ENCODE results near the gene ICAM2.

- TF ChIP-seq ARNTL (CRISPR knock-in tag; IDR thresholded peaks at IDR 0.05; ENCODE audit: borderline replicate concordance, low read depth) (no peak), BACH2 (CRISPR knock-in tag; IDR thresholded peaks at IDR 0.05; ENCODE audit: borderline replicate concordance) (no peak), PATZ1 (CRISPR knock-in tag; IDR thresholded peaks at IDR 0.05; ENCODE audit: borderline replicate concordance) (no peak), POU6F1 (CRISPR knock-in tag; IDR thresholded peaks at IDR 0.05; ENCODE audit: borderline replicate concordance, low read depth) (no peak), ESRRG (CRISPR knock-in tag; IDR thresholded peaks at IDR 0.05) (no peak), ZNF8 (CRISPR knock-in tag; IDR thresholded peaks at IDR 0.05) (no peak), RARB (CRISPR knock-in tag; IDR thresholded peaks at IDR 0.05) (no peak), ZNF565 (CRISPR knock-in tag; conservative IDR thresholded peaks at IDR 0.05; ENCODE audit: low read depth) (no peak), TCF4 (CRISPR knock-in tag; IDR thresholded peaks at IDR 0.05; ENCODE audit: borderline replicate concordance) (no peak), TSHZ2 (CRISPR knock-in tag; IDR thresholded peaks at IDR 0.05) (no peak), GLIS3 (CRISPR knock-in tag; IDR thresholded peaks at IDR 0.05) (no peak)
Measured at GRCh38 chr17:63967953-63968352, 52.5 kb downstream of the ICAM2 start.

All from SK-N-SH treated with all-trans-retinoic acid at 6 μM for 48 hours (cell line).